B cell (primary cell): ENCODE measurements around the gene TMEM94. TPM values are rescaled to one million over a fixed set of nuclear protein-coding genes. Genes with fewer than 3 reads are reported as not detected.

ENCODE experiments used
- ATAC-seq: fragments of 200-7000 bp; cut with Tn5 transposase; one replicate; pipeline ENCODE4 v1.10.0; 2021; ENCODE audit warnings: low read depth, mild to moderate bottlenecking, moderate number of reproducible peaks, moderate library complexity
- CTCF ChIA-PET: fragments of 350-600 bp; sonication (Branson Sonifier 250); formaldehyde crosslinking; loops from one replicate; lab custom pipeline; 2021; ENCODE audit warnings: antibody characterized with exemption, inconsistent platforms; lab: Charles Lee
- POLR2A ChIA-PET: fragments of 350-600 bp; sonication (Branson Sonifier 250); formaldehyde crosslinking; loops from one replicate; lab custom pipeline; 2021; ENCODE audit warnings: antibody characterized with exemption; lab: Charles Lee
- DNase-seq: peaks from one replicate; pipeline ENCODE4 v3.0.0; 2013
- H2AFZ ChIP-seq: 2 replicates; pipeline ENCODE4 v1.6.1; 2012; ENCODE audit warnings: mild to moderate bottlenecking, low read depth, low read length; ENCODE audit not compliant: insufficient read depth, poor library complexity, severe bottlenecking
- H3K27ac ChIP-seq, 2 donors: 1 replicate in 1 of 2; 2 replicates in 1 of 2; pipeline ENCODE4 v1.5.1; 2012 to 2013; ENCODE audit warnings: low read length in 2 of 2, mild to moderate bottlenecking in 2 of 2, moderate library complexity in 1 of 2
- H3K27me3 ChIP-seq, 4 experiments: fragments of 200-600 bp in 1 of 4; sonication (generic) in 1 of 4; replicated peaks in 1 of 4; 1 replicate in 2 of 4; 2 replicates in 2 of 4; pipeline versions ENCODE4 v1.6.1 to v1.7.0; 2013 to 2016; ENCODE audit warnings: low read length in 3 of 4, mild to moderate bottlenecking in 2 of 4, mixed read lengths in 1 of 4, moderate library complexity in 1 of 4; ENCODE audit not compliant: insufficient read depth in 4 of 4, control insufficient read depth in 3 of 4; ENCODE audit errors: control extremely low read depth in 1 of 4
- H3K36me3 ChIP-seq, 2 experiments: replicated peaks in 1 of 2; 1 replicate in 1 of 2; 2 replicates in 1 of 2; pipeline versions ENCODE4 v1.6.1 to v1.7.1; 2013; ENCODE audit warnings: low read length in 1 of 2; ENCODE audit not compliant: insufficient read depth in 2 of 2, control insufficient read depth in 1 of 2; ENCODE audit errors: control extremely low read depth in 1 of 2, extremely low read depth in 1 of 2
- H3K4me1 ChIP-seq, 2 donors: fragments of 200-600 bp in 1 of 2; sonication (generic) in 1 of 2; 1 replicate in 1 of 2; 2 replicates in 1 of 2; pipeline versions ENCODE4 v1.5.1 to v1.6.1; 2013 to 2017; ENCODE audit warnings: low read length in 2 of 2; ENCODE audit not compliant: control insufficient read depth in 2 of 2, insufficient read depth in 2 of 2
- H3K4me2 ChIP-seq: replicated peaks from 2 replicates; pipeline ENCODE3; 2012; ENCODE audit warnings: mild to moderate bottlenecking, low read depth, low read length; ENCODE audit not compliant: poor library complexity, severe bottlenecking
- H3K4me3 ChIP-seq, 5 experiments: fragments of 200-600 bp in 1 of 5; sonication (generic) in 1 of 5; 1 replicate in 3 of 5; 2 replicates in 2 of 5; pipeline versions ENCODE4 v1.5.1 to v1.7.0; 2011 to 2016; ENCODE audit warnings: low read length in 4 of 5, mild to moderate bottlenecking in 4 of 5, low read depth in 2 of 5, control low read depth in 1 of 5, moderate library complexity in 1 of 5; ENCODE audit not compliant: insufficient read depth in 1 of 5; ENCODE audit errors: control extremely low read depth in 1 of 5, extremely low read depth in 1 of 5
- H3K79me2 ChIP-seq: fragments of 200-600 bp; sonication (generic); one replicate; pipeline ENCODE4 v1.6.0; 2016; ENCODE audit warnings: low read length; ENCODE audit not compliant: control insufficient read depth, insufficient read depth
- H3K9ac ChIP-seq: fragments of 200-600 bp; sonication (generic); 2 replicates; pipeline ENCODE4 v1.6.1; 2017; ENCODE audit warnings: mild to moderate bottlenecking, low read length, moderate library complexity
- H3K9me3 ChIP-seq, 3 donors: one replicate each; pipeline versions ENCODE4 v1.6.1 to v1.7.1; 2013; ENCODE audit warnings: low read length in 2 of 3; ENCODE audit not compliant: control insufficient read depth in 2 of 3, insufficient read depth in 1 of 3; ENCODE audit errors: control extremely low read depth in 1 of 3
- H4K20me1 ChIP-seq: 2 replicates; pipeline ENCODE4 v1.6.0; 2012; ENCODE audit warnings: mild to moderate bottlenecking, low read length; ENCODE audit not compliant: insufficient read depth, control insufficient read depth, poor library complexity, severe bottlenecking
- H3K27ac Mint-ChIP-seq: one replicate; pipeline ENCODE4 v1.8.0; 2021; ENCODE audit warnings: mixed read lengths
- H3K27me3 Mint-ChIP-seq: one replicate; pipeline ENCODE4 v1.8.0; 2021; ENCODE audit warnings: mixed read lengths
- H3K4me1 Mint-ChIP-seq: one replicate; pipeline ENCODE4 v1.8.0; 2021; ENCODE audit warnings: mixed read lengths
- H3K4me3 Mint-ChIP-seq: one replicate; pipeline ENCODE4 v1.8.0; 2021; ENCODE audit warnings: mixed read lengths
- H3K9me3 Mint-ChIP-seq: one replicate; pipeline ENCODE4 v1.8.0; 2022; ENCODE audit warnings: mixed read lengths; ENCODE audit not compliant: insufficient read depth
- CTCF ChIP-seq: fragments of 200-600 bp; IDR thresholded peaks from one replicate; pipeline ENCODE4 v1.8.0; 2022; ENCODE audit warnings: antibody characterized with exemption, mild to moderate bottlenecking
- EZH2 ChIP-seq: IDR thresholded peaks from 2 replicates; pipeline ENCODE4 v1.6.1; 2012; ENCODE audit warnings: borderline replicate concordance, low read depth, mild to moderate bottlenecking, moderate library complexity, low read length; ENCODE audit not compliant: insufficient read depth, poor library complexity, severe bottlenecking
- WGBS: methylation state at CpG from one replicate; pipeline ENCODE4 v1.1.5; 2013; ENCODE audit warnings: missing lambda C conversion rate; ENCODE audit not compliant: insufficient coverage; 5-methylcytosine and 5-hydroxymethylcytosine counted together
- intact Hi-C: fragments of 100-400 bp; cut with micrococcal nuclease; formaldehyde crosslinking; loops from one replicate; pipeline ENCODE4 v1.10.0; 2022
- polyA plus RNA-seq: library from polyadenylated mRNA; depleted of rRNA; stranded (reverse); fragments of >200 nt; gene quantifications from 2 replicates; pipeline ENCODE4 v1.2.3, GENCODE V29; 2012
- total RNA-seq, 2 donors: library from RNA; stranded (reverse); fragments of 120-200 nt in 1 of 2; gene quantifications; 1 replicate in 1 of 2; 2 replicates in 1 of 2; pipeline versions ENCODE4 v1.2.3 to v1.2.4, GENCODE V29; 2013 to 2022

The TMEM94 gene
- total and polyA plus RNA-seq, 2 donors (not counting 1 experiment from before 2014, with no cell fraction given) = 139 to 158 TPM

GRCh38 chr17:75514299-75514918 is 58.0 kb downstream of the TMEM94 start:
- H3K9me3 ChIP-seq = no peaks in the 10 kb centered on the region
- H3K4me3 Mint-ChIP-seq = peak overlapping the region; percentile 59
- H3K4me3 ChIP-seq = no peak overlapping the region
- H3K4me1 ChIP-seq = peaks cover 26 to 39% of the 10 kb centered on the region in 2 donors
- ChIA-PET CTCF (interaction anchor here (0.7 to 1.3 kb wide), 4 partner anchors 10 to 224 kb away, joined by 3 to 4 read pairs (median 4); partner anchors contain the start of gene LLGL2), POLR2A (interaction anchor here (0.5 to 0.6 kb wide), 2 partner anchors 75 to 86 kb away, joined by 3 to 5 read pairs; no protein-coding TSS in a partner anchor)
- 60% methylated on average over 13 of the region's 15 CpGs for WGBS
- no peak overlapping the region for H3K9ac ChIP-seq
- DNase-seq (no peak), ATAC-seq (no peak)
- peaks cover 10% of the 10 kb centered on the region for H4K20me1 ChIP-seq
- H3K27ac ChIP-seq = no peak overlapping the region
- H3K27ac Mint-ChIP-seq = no peak overlapping the region
- H2AFZ ChIP-seq = peak overlapping the region; percentile 87
- H3K79me2 ChIP-seq = peaks cover 11% of the 10 kb centered on the region
- H3K27me3 ChIP-seq = no peaks in the 10 kb centered on the region
- intact Hi-C loops = loop anchor here (2.0 to 10.0 kb wide), 2 partner anchors 88 to 250 kb away; partner anchors contain the start of gene GALK1
- H3K27me3 Mint-ChIP-seq = no peaks in the 10 kb centered on the region
- H3K4me2 ChIP-seq = peak overlapping the region; percentile 100
- H3K9me3 Mint-ChIP-seq = no peaks in the 10 kb centered on the region
- H3K4me1 Mint-ChIP-seq = peaks cover 19% of the 10 kb centered on the region
- no peaks in the 10 kb centered on the region for H3K36me3 ChIP-seq
- TF ChIP-seq CTCF (no peak), EZH2 (no peak)
